WTC11 (cell line): ENCODE data around the gene SLIT3. TPM values are rescaled to one million over a fixed set of nuclear protein-coding genes. Genes with fewer than 3 reads are reported as not detected.

ENCODE experiments used
- ATAC-seq: fragments of 200-7000 bp; cut with Tn5 transposase; 2 replicates; pipeline ENCODE4 v1.10.0; 2021; ENCODE audit warnings: mild to moderate bottlenecking, moderate library complexity
- Bru-seq: library from RNA; stranded (reverse); fragments of 400-500 nt; gene quantifications from one replicate; lab custom pipeline; 2021; lab: Mats Ljungman, UMichigan
- CTCF ChIA-PET: fragments of 300-600 bp; sonication (Branson Sonifier 250); formaldehyde crosslinking; loops from one replicate; lab custom pipeline; 2021; ENCODE audit warnings: antibody characterized with exemption; lab: Charles Lee
- POLR2A ChIA-PET: fragments of 350-600 bp; sonication (Branson Sonifier 250); formaldehyde crosslinking; loops from one replicate; lab custom pipeline; 2021; ENCODE audit warnings: antibody characterized with exemption; lab: Charles Lee
- DNase-seq: peaks from one replicate; pipeline ENCODE4 v3.0.0; 2021; ENCODE audit warnings: low spot score
- H3K27ac Mint-ChIP-seq: 2 replicates; pipeline ENCODE4 v1.8.0; 2021; ENCODE audit warnings: mixed read lengths
- H3K27me3 Mint-ChIP-seq: 2 replicates; pipeline ENCODE4 v1.8.0; 2021; ENCODE audit warnings: low read depth, mild to moderate bottlenecking, moderate library complexity, mixed read lengths
- H3K36me3 Mint-ChIP-seq: 2 replicates; pipeline ENCODE4 v1.8.0; 2021; ENCODE audit warnings: mixed read lengths
- H3K4me1 Mint-ChIP-seq: 2 replicates; pipeline ENCODE4 v1.8.0; 2022; ENCODE audit warnings: mixed read lengths
- H3K4me3 Mint-ChIP-seq: 2 replicates; pipeline ENCODE4 v1.8.0; 2021; ENCODE audit warnings: mild to moderate bottlenecking, moderate library complexity, mixed read lengths
- H3K9me3 Mint-ChIP-seq: 2 replicates; pipeline ENCODE4 v1.8.0; 2021; ENCODE audit warnings: mixed read lengths
- E2F4 ChIP-seq: sonication (generic); formaldehyde crosslinking; IDR thresholded peaks from 2 replicates; pipeline ENCODE4 v1.8.1; 2022; ENCODE audit warnings: low read depth, mild to moderate bottlenecking, moderate library complexity, missing genetic modification reagents, borderline replicate concordance
- ERG ChIP-seq: fragments of 250-450 bp; sonication (Bioruptor Pico); IDR thresholded peaks from 2 replicates; pipeline ENCODE4 v1.8.0; 2021; ENCODE audit warnings: mild to moderate bottlenecking
- HMGA2 ChIP-seq: fragments of 250-450 bp; sonication (Bioruptor Pico); IDR thresholded peaks from 2 replicates; pipeline ENCODE4 v1.4.0; 2021; ENCODE audit warnings: mild to moderate bottlenecking, moderate library complexity
- NR2C2 ChIP-seq: sonication (generic); formaldehyde crosslinking; IDR thresholded peaks from 2 replicates; pipeline ENCODE4 v1.8.0; 2022; ENCODE audit warnings: mild to moderate bottlenecking, missing genetic modification reagents
- RELA ChIP-seq: sonication (generic); formaldehyde crosslinking; IDR thresholded peaks from 2 replicates; pipeline ENCODE4 v1.8.1; 2022; ENCODE audit warnings: missing genetic modification reagents, mild to moderate bottlenecking, borderline replicate concordance
- ZBTB43 ChIP-seq: sonication (generic); formaldehyde crosslinking; IDR thresholded peaks from 2 replicates; pipeline ENCODE4 v1.8.1; 2023; ENCODE audit warnings: mild to moderate bottlenecking, missing genetic modification reagents
- ZNF121 ChIP-seq: sonication (generic); formaldehyde crosslinking; IDR thresholded peaks from 2 replicates; pipeline ENCODE4 v1.8.0; 2023; ENCODE audit warnings: missing genetic modification reagents
- ZNF219 ChIP-seq: sonication (generic); formaldehyde crosslinking; IDR thresholded peaks from 2 replicates; pipeline ENCODE4 v1.8.0; 2023; ENCODE audit warnings: missing genetic modification reagents, mild to moderate bottlenecking, borderline replicate concordance
- ZNF281 ChIP-seq: sonication (generic); formaldehyde crosslinking; IDR thresholded peaks from 2 replicates; pipeline ENCODE4 v1.8.0; 2023; ENCODE audit warnings: mild to moderate bottlenecking, missing genetic modification reagents
- ZNF423 ChIP-seq: fragments of 250-450 bp; sonication (Bioruptor Pico); IDR thresholded peaks from 2 replicates; pipeline ENCODE4 v2.1.2; 2022; ENCODE audit warnings: mild to moderate bottlenecking, moderate library complexity
- ZNF532 ChIP-seq: fragments of 250-450 bp; sonication (Bioruptor Pico); IDR thresholded peaks from 2 replicates; pipeline ENCODE4 v1.9.0; 2021; ENCODE audit warnings: mild to moderate bottlenecking, borderline replicate concordance
- long read RNA-seq, 3 experiments: library from RNA in 1 of 3; library from capped mRNA in 1 of 3; library from polyadenylated mRNA in 1 of 3; unstranded in 2 of 3; stranded (forward) in 1 of 3; transcript quantifications; one replicate each; pipeline ENCODE4 v2.0.0, GENCODE V29; 2021
- total RNA-seq: library from RNA; stranded (reverse); gene quantifications from 3 replicates; pipeline ENCODE4 v1.2.3, GENCODE V29; 2021

SLIT3 gene
- total RNA-seq = 1.9 to 2.7 TPM (median 2.3 TPM) in 3 replicates
- Bru-seq, nascent RNA = percentile 33 among the genes with signal in this experiment
- long read RNA-seq, experiment 1, partial matches to known transcripts = 3 of 5 reads
- long read RNA-seq, experiment 1, other reads (novel, unspliced or antisense) = 2 of 5 reads
- long read RNA-seq, experiment 2, partial matches to known transcripts = 4 of 4 reads
- long read RNA-seq, experiment 2, other reads (novel, unspliced or antisense) = 0 of 4 reads
- long read RNA-seq, experiment 3 = 0 reads

GRCh38 chr5:169300468-169301385, at the start of gene SLIT3:
Gene SLIT3, minus strand, starts transcription at chr5:169301139. Its CDS starts 430 bp downstream, at chr5:169300709.
- TF ChIP-seq ZNF423 (peak; percentile 95), E2F4 (CRISPR knock-in tag) (no peak), ZNF121 (CRISPR knock-in tag) (no peak), ZNF281 (no peak), RELA (CRISPR knock-in tag) (0 out of 2 replicates have a peak, but pooled peaks have one; percentile 23), ERG (CRISPR knock-in tag) (no peak)
- ChIA-PET CTCF (interaction anchor here (0.6 to 4.1 kb wide), 13 partner anchors 11 to 396 kb away, joined by 3 to 28 read pairs (median 4); no protein-coding TSS in a partner anchor), POLR2A (no interaction called here)
- ATAC-seq (peak; percentile 77), DNase-seq (peak; percentile 75)
- Mint-ChIP-seq H3K27ac (no peak within 1 kb of the TSS), H3K27me3 (peaks cover 47% of the 10 kb centered on the region), H3K9me3 (no peaks in the 10 kb centered on the region), H3K36me3 (no peaks in the 10 kb centered on the region), H3K4me1 (peaks cover 21% of the 10 kb centered on the region), H3K4me3 (peak within 1 kb of the TSS; percentile 83)

- ATAC-seq (no peak), DNase-seq (no peak)
- no peaks in the 10 kb centered on the region for H3K9me3 Mint-ChIP-seq
- no peaks in the 10 kb centered on the region for H3K36me3 Mint-ChIP-seq
- no peaks in the 10 kb centered on the region for H3K4me1 Mint-ChIP-seq
- TF ChIP-seq ZNF423 = no peak
- TF ChIP-seq ZNF219 = no peak
- no peak for TF ChIP-seq NR2C2
- TF ChIP-seq ZNF532 (CRISPR knock-in tag) = no peak
- no peak overlapping the region for H3K4me3 Mint-ChIP-seq
- CTCF ChIA-PET = no interaction called here
- H3K27me3 Mint-ChIP-seq = no peaks in the 10 kb centered on the region; the same call in 1 of the 2 replicates
- POLR2A ChIA-PET = no interaction called here
- H3K27ac Mint-ChIP-seq = no peak overlapping the region
These were observed 49.1 kb upstream of the SLIT3 start for GRCh38 chr5:169350016-169350415.

GRCh38 chr5:169347786-169348185, 46.8 kb upstream of the SLIT3 start:
- no peak for DNase-seq
- Mint-ChIP-seq H3K27ac (no peak overlapping the region), H3K9me3 (no peaks in the 10 kb centered on the region), H3K36me3 (no peaks in the 10 kb centered on the region), H3K4me3 (no peak overlapping the region), H3K4me1 (no peaks in the 10 kb centered on the region), H3K27me3 (no peaks in the 10 kb centered on the region; the same call in 1 of the 2 replicates)
- CTCF ChIA-PET = no interaction called here
- no peak for ATAC-seq
- POLR2A ChIA-PET = no interaction called here
- TF ChIP-seq ZBTB43 (CRISPR knock-in tag) (no peak), RELA (CRISPR knock-in tag) (no peak), HMGA2 (CRISPR knock-in tag) (no peak), ZNF281 (no peak)
